OCI-M2 (cell line): ENCODE results near the gene CPE.
"Not testable (repeated sequence)": the region's sequence is repeated elsewhere in the genome, so short reads cannot be mapped to it uniquely, and the experiment has no call there.

Experiments
- DNase-seq: peaks from one replicate; lab custom pipeline; 2025; ENCODE audit not compliant: unreplicated experiment; lab: John Stamatoyannopoulos, UW

The CPE gene

DNA sequence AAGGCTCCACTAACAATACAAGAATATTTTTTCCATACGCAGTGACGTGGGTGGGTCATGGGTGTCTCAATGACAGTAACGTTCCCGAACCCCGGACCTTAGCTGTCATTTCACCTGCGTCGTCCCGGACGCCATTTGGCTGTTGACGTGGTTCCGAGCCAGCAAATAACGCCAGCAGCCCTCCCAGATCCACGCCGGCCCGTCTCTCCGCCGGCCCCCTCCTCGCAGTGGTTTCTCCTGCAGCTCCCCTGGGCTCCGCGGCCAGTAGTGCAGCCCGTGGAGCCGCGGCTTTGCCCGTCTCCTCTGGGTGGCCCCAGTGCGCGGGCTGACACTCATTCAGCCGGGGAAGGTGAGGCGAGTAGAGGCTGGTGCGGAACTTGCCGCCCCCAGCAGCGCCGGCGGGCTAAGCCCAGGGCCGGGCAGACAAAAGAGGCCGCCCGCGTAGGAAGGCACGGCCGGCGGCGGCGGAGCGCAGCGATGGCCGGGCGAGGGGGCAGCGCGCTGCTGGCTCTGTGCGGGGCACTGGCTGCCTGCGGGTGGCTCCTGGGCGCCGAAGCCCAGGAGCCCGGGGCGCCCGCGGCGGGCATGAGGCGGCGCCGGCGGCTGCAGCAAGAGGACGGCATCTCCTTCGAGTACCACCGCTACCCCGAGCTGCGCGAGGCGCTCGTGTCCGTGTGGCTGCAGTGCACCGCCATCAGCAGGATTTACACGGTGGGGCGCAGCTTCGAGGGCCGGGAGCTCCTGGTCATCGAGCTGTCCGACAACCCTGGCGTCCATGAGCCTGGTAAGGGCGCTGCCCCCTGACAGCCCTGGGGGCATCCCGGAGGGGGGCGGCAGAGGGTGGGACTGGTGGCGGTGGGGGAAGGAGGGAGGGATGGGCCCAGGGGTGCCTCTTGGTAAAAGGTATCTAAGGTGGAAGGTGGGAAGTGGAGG, at the start of gene CPE:
Gene CPE (plus strand): TSS at position 264 of the 933 bp plus-strand sequence. CDS start 214 bp downstream, at position 478.
- no peak for DNase-seq

DNA sequence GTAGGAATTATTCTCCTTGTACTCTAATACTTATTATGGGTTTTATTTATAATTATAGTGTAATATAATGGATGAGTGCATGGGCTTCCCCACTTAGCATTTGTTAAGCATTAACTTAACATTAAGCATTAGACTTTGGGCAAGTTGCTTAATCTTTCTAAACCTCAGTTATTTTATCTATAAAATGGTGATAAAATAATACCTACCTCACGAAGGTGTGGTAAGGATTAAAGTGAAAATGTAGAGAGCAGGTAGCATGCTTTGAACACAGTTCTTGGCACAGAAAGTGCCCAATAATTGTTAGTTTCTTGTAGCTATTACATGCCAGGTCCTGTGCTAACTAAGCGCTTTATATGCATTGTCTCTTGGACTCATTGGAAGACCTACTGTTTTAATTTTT, 48.7 kb upstream of the CPE start:
- DNase-seq: no peak

DNA sequence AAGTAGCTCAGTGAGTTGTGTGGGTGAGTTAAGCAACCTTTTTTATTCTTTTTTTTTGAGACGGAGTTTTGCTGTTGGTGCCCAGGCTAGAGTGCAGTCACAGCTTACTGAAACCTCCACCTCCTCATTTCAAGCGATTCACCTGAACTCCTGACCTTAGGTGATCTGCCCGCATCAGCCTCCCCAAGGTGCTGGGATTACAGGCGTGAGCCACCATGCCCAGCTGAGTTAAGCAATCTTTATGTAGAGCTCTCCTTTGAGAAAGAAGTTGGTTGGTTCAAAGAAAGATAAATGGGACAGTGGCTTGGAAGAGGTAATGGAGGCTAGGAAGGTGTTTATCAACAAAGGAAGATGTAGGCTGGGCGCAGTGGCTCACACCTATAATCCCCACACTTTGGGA, 48.1 kb upstream of the CPE start:
- DNase-seq: no peak

DNA sequence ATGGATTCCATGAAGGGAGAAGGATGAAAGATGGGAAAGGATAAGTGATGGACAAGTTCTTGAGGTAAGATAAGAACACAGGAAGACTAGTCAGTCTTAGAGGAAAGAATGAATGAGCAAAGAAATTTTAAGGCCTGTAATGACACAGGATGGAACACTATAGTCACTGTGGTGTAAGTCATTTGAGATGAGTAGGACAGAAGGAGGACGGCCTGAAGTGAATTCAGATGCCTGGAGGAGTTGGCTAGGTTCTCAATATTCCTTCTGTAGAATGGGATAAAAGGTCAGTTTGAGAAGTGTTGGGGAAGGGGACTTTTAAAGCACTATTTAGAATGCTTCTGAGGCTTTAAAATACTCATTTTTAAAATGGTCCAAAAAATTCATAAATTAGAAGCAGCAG, 47.4 kb upstream of the CPE start:
- DNase-seq: no peak

DNA sequence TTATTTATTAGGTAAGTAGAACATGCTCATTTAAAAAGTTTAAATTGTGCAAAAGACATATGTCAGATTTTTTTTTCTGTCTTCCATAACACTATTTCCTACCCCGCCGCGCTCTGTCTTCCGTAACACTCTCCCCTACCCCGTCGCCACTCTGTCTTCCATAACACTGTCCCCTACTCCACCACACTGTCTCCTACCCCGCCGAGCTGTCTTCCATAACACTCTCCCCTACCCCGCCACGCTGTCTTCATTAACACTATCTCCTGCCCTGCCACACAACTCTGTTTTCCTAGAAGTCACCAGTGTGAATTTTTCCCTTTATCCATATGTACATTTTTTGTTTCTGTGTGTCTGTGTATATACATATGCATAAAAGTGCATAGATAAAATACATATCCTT, 47.0 kb upstream of the CPE start:
- no peak for DNase-seq

DNA sequence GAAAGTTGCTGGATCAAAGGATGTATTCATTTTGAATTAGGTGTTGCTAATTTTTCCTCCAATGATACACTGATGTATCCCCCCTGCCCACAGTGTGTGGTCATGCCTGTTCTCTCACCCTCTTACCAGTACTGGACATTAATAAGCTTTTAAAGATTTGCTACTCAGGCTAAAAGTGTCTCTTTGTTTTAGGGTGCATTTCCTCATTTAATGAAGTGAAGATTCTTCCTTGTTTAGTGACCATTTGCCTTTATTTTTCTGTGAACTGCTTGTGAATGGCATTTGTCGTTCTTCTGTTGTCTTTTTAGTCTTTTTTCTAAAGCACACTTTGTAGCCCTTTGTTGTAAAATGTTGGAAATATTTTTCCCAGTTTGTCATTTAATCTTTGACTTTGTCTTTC, 46.3 kb upstream of the CPE start:
- no peak for DNase-seq

DNA sequence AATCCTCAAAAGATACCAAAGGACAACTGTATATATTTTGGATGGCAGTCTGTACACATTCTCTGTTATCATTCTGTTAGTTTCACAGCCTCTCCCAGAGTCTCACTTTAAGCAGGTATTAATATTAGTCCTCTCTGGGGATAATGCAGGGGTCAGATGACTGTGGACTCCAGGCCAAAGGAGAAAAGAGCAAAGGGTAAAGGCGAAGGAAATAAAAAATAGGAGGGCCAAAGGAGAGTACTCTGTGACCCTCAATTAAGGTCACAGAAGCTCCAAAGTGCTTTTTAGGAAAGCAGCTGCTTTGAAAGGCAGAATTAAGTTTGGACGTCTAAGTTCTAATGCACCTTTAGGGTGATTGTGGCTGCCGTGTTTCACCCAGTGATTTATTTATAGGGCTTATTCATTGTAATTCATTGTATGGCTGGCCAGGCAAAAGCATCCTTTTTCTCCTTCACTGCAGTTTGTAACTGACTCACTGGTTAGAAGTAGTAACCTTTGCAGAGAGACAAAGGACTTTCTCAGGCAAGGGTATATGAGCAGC, 43.6 kb upstream of the CPE start:
- no peak for DNase-seq

DNA sequence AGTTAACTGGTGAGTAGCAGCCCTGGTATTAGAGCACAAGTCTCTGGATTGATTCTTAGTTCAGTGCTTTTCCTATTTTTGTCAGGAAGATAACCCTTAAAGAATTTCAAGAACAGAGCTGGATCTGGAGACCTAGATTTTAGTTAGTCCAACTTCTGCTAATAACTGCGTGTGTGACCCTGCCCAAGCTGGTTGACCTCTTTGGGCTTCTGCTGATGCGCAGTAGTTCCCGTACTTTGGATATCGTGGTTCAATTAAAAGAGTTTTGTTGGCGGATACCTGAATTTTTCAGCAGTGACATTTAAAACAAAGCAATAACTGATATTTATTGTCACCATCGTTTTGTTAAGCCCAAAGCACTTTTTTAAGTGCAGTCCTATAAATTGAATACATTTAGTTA, 42.1 kb upstream of the CPE start:
- DNase-seq: no peak

DNA sequence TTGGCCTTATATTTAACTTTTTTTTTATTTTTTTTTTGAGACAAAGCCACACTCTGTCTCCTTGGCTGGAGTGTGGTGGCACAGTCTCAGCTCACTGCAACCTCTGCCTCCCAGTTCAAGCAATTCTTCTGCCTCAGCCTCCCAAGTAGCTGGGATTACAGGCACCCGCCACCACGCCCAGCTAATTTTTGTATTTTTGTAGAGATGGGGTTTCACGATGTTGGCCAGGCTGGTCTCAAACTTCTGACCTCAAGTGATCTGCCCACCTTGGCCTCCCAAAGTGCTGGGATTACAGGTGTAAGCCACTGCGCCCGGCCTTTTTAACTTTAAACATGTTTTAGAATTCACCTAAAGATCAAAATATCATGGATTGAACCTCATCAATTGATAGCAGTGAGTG, 36.5 kb upstream of the CPE start:
- not testable (repeated sequence) for DNase-seq

DNA sequence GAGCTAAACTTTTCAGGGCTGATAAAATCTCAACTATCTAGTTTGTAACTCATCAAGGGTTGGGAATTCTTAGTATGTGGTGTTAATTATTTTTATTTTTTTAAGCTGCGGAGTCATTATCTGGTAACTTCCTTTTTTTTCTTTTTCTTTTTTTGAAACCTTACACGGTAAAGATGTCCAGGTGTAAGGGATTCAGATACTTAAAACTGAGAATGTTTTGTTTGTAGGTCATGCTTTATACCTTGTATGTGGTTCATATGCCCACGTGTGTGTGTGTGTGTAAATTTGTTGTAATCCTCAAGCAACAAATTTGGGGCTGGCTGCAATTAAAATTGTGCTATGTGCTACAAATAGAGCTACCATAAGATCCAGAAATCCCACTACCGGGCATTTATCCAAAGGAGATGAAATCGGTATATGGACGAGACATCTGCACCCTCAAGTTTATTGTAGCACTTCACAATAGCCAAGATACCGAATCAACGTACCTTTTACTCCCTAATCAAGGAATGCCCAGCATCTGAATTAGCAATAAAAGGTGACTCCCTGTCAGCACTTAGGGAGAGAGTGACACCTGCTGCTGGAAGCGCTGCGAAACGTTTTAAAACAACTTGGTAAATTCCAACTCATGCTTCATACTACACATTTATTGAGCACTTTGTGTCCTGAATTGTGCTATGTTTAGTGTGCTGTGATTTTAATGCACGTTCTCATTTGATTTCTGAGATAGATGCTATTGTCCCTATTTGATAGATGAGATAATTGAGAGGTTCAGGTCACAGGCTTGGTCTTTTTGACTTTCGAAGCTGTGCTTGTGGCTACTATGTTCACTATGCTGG, 35.2 kb upstream of the CPE start:
- DNase-seq: no peak

DNA sequence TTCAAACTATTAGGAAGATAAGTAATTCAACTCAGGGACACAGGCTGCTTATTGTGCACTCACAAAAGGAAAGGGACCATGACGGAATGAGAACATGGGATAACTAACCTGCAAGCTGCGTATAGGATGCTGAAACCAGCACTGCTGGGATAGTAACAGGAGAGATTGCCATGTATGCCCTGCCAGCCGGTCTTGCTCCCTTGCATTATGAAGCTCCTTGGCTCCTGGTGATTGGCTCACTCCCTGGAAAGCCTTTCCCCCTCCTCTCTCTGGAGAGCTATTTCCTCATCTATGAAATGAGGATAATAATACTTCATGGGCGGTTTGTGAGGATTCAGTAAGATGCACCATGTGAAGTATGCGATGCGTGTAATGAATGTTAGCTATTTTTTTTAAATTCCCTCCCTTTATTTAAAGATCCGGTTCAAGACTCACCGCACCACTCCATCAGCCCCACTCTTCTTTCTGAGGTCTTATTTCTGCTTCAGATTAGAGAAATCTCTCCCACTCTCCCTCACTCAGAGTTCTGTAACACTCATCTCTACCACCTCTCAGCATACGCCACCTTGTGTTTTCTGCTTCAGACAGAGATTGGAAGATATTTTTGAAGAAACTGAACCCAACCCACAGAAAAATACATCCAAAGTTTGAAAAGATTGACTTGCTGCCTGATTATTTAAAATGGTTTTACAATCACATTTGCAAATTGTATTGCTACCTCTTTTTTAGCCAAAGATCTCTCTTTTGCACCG, 33.0 kb upstream of the CPE start:
- DNase-seq: no peak

DNA sequence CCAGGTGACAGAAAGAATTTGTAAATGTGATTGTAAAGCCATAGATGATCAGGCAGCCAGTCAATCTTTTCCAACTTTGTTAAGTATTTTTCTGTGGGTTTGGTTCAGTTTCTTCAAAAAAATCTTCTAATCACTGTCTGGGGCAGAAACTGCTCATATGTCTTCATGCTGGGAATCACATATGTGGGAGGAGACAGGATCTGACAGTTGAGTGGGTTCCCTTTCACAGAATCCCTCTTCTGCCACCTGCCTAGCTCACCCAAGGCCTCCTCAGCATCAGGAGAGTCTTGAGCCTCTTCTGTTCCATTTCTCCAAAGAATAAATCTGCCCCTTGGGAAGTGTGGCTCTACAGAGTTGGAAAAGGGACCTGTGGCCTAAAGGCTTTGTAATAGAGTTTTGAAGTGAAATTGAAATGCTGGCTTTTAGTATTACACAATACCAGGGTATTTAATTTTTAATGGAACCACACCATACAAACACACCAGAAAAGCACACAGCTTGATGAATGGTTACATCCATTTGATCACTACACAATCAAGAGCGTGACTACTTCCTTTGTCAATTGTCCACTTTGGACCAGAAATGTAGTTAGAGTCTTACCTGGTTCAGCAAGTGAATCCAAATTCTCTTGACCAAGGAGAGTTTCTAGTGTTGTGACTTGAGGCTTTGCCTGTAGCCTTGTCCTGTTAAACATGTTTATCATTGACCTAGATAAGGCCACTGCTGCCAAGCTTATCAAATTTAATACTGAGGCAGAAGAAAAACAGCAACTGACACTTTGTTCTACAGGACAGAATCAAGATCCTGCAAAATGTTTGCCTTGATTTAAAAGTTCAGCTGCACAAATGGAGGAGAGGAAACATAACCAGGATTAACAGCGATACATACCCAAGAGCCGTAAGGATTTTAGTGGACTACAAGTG, 30.9 kb upstream of the CPE start:
- DNase-seq: no peak

DNA sequence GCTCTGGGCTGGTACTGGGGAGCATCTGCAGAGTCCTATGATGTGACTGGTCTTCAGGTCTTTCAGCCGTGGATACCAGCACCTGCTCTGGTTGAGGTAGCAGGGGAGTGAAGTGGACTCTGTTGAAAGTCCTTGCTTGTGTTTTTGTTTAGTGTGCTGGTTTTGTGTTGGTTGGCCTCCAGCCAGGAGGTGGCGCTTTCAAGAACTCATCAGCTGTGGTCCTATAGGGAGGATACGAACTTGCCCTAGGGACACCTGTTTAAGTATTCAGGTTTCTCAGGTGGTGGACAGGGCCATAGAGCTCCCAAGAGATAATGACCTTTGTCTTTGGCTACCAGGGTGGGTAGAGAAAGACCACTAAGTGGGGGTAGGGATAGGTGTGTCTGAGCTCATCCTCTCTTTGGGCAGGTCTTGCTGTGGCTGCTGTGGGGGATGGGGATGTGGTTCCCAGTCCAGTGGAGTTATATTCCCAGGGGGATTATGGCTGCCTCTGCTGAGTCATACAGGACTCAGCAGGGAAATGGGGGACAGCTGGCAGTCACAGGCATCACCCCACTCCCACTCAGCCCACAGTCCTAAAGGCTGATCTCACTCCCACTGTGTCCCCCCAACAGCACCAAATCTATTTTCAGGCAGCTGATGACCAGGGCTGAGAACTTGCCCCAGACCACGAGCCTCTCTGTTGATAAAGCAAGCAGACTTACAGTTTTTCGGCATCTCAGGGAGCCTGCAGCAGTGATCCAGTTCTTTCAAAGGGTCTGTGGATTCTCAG, 27.3 kb upstream of the CPE start:
- no peak for DNase-seq

DNA sequence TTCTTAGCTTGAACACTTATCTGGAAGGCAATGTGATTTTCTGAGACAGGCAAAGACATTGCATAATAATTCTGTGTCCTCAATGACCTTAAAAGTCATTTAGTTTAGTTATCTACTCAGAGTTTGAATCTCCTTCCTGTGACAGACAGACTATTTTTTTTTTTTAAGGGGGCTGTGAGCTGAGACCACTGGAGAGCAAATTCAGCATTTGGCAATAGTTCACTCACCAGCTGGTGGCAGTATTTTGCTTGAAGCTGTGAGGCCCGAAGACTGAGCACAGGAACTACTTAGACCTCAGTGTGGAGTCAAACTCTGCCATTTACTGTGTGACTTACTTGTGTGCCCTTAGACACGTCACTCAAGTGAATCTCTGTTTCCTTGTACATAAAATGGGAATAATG, 22.9 kb upstream of the CPE start:
- no peak for DNase-seq

DNA sequence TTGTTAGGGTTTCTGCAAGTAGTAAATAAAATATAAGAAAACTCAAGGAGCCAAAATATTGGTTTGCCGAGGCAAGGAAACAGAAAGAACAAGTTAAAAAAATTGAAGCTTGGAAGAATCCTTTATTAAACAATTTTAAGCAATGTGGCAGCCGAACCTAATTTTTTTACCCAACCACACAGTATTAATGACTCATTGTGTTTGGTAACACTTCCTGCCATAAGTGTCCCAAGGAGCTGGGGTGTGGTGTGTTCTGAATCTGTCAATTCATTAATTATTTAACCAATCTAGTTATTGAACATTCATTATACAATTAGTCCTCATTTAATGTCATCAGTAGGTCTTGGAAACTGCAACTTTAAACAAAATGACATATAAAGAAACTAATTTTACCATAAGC, 19.3 kb upstream of the CPE start:
- DNase-seq: no peak

DNA sequence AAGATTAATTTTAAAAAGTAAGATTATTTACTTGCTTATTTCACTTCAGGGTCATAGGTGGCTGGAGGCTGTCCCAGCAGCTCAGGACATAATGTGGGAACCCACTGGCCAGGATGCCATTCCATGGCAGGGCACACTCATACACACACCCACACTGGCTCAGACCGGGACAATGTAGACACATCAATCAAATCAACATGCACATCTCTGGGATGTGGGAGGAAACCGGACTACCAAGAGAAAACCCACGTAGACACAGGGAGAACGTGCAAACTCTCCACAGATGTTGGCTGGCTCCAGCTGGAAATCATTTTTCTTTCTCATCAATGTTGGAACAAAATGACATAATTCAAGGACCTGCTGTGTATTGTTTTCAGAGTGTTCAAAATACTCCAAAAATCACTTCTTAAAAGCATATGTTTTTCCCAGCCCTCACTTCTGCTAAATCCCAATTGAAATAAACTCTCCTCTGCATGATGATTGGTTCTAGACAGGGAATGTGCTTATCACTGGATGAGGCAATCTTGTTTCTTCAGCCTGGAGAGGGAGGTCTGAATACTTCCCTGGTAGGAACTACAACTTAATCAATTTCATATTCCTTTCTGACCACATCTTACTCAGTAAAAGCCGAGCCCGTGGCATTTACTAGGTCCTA, 18.6 kb upstream of the CPE start:
- DNase-seq: no peak

DNA sequence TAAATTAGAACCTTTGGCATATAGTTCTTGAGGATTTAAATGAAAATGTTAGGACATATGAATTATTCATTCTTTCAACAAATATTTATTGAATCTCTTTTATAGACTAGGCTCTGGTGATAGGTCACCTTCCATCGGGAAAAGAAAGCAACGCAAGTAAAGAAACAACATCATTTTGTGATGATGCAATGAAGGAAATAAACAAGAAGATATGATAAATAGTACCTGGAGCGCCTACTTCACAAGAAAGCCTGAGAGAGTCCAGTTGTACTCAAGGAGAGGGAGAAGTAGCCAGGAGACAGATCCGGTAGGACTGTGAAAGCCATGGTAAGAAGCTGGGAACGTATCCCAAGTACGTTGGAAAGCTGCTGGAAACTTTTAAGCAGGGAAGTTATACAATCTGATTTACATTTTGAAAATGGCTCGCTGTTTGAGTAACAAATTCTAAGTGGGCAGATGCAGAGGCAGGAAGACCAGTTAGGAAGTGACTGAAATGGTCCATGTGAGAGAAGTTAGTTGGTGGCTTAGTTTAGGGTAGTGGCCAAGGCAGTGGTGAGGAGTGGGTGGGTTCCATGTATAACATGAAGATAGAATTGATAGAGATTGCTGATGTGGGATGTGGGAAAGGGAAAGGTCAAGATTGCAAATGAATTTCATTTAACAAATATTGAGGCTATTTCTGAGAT, 17.7 kb upstream of the CPE start:
- DNase-seq: no peak

DNA sequence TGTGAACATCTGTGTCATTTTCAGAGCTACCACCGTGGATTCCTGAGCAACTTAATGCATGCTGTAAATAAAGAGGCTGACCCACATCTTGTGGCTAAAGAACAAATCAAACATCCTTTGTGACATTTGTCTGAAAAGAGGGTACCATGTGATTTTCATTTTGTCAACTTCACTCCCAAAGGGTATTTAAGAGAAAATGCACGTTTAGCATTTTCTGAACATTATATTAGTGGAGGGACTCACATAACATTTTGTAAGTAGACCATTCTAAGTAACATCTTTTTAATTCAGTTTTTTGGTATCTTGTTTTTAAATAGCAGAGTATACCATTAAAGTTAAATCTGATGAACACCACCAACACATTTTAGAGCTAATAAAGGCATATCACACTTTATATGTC, 17.0 kb upstream of the CPE start:
- DNase-seq: no peak
